Ascending aorta (tissue), 2 donors: ENCODE results near the gene KCNIP3. TPM values are rescaled to one million over a fixed set of nuclear protein-coding genes. Genes with fewer than 3 reads are reported as not detected.

Experiments
- DNase-seq, 2 donors: peaks; one replicate each; pipeline ENCODE4 v3.0.0-alpha.2; 2019; ENCODE audit warnings: low spot score in 2 of 2
- H3K27ac ChIP-seq, 2 donors: fragments of 200-600 bp; sonication (generic); one replicate each; pipeline ENCODE4 v1.5.1; 2016 to 2017; ENCODE audit warnings: mild to moderate bottlenecking in 1 of 2
- H3K27me3 ChIP-seq: fragments of 200-600 bp; sonication (generic); one replicate; pipeline ENCODE4 v1.5.1; 2017
- H3K36me3 ChIP-seq, 2 donors: fragments of 200-600 bp; sonication (generic); one replicate each; pipeline ENCODE4 v1.5.1; 2016
- H3K4me1 ChIP-seq, 2 donors: fragments of 200-600 bp; sonication (generic); one replicate each; pipeline ENCODE4 v1.5.1; 2016 to 2017; ENCODE audit warnings: mild to moderate bottlenecking in 1 of 2
- H3K4me3 ChIP-seq, 2 donors: fragments of 200-600 bp; sonication (generic); one replicate each; pipeline ENCODE4 v1.5.1; 2016 to 2017; ENCODE audit warnings: mild to moderate bottlenecking in 1 of 2
- H3K9me3 ChIP-seq, 2 donors: fragments of 200-600 bp; sonication (generic); one replicate each; pipeline ENCODE4 v1.5.1; 2016
- CTCF ChIP-seq, 3 experiments: fragments of 200-600 bp in 2 of 3; fragments of 450-650 bp in 1 of 3; sonication (generic) in 2 of 3; IDR thresholded peaks; one replicate each; pipeline ENCODE4 v1.5.1; 2016 to 2019; ENCODE audit warnings: antibody characterized with exemption in 3 of 3, mild to moderate bottlenecking in 1 of 3, moderate library complexity in 1 of 3
- intact Hi-C: fragments of 100-400 bp; cut with DNase I; formaldehyde crosslinking; loops from one replicate; pipeline ENCODE4 v1.15.1; 2023
- total RNA-seq: library from RNA; depleted of rRNA; stranded (reverse); fragments of >200 nt; gene quantifications from one replicate; pipeline ENCODE4 v1.1.0, GENCODE V29; 2016

The KCNIP3 gene
- total RNA-seq, 1 donor from 2014 or later: 5.2 TPM

GRCh38 chr2:95366514-95366913 is 69.4 kb downstream of the KCNIP3 start:
- DNase-seq: no peak
- Histone ChIP-seq H3K9me3 (no peaks in the 10 kb centered on the region), H3K36me3 (no peaks in the 10 kb centered on the region), H3K27me3 (no peaks in the 10 kb centered on the region), H3K4me3 (no peak overlapping the region), H3K27ac (no peak overlapping the region), H3K4me1 (no peaks in the 10 kb centered on the region)
- intact Hi-C loops: no loop called here
- TF ChIP-seq CTCF (IDR thresholded peaks at IDR 0.05): no peak

GRCh38 chr2:95372216-95372829 is 75.2 kb downstream of the KCNIP3 start:
- H3K9me3 ChIP-seq: no peaks in the 10 kb centered on the region
- intact Hi-C loops: no loop called here

GRCh38 chr2:95372845-95373244 is 75.7 kb downstream of the KCNIP3 start:
- H3K27ac ChIP-seq: no peak overlapping the region
- no peaks in the 10 kb centered on the region for H3K4me1 ChIP-seq
- TF ChIP-seq CTCF (IDR thresholded peaks at IDR 0.05): no peak
- intact Hi-C loops: no loop called here
- H3K9me3 ChIP-seq: no peaks in the 10 kb centered on the region
- H3K4me3 ChIP-seq: no peak overlapping the region
- peaks cover 0 to 12% of the 10 kb centered on the region in 2 donors for H3K36me3 ChIP-seq
- DNase-seq: peak in 1 of 2 donors; percentile 19
- no peaks in the 10 kb centered on the region for H3K27me3 ChIP-seq

More at GRCh38 chr2:95372216-95372829, 75.2 kb downstream of the KCNIP3 start:
- H3K36me3 ChIP-seq: peaks cover 0 to 11% of the 10 kb centered on the region in 2 donors
- H3K27me3 ChIP-seq: no peaks in the 10 kb centered on the region
- TF ChIP-seq CTCF (IDR thresholded peaks at IDR 0.05): no peak
- H3K4me1 ChIP-seq: no peaks in the 10 kb centered on the region
- DNase-seq: peak in 1 of 2 donors; percentile 35
- H3K4me3 ChIP-seq: no peak overlapping the region
- no peak overlapping the region for H3K27ac ChIP-seq

GRCh38 chr2:95374029-95374428 is 76.9 kb downstream of the KCNIP3 start:
- no peak for TF ChIP-seq CTCF (IDR thresholded peaks at IDR 0.05)
- Histone ChIP-seq H3K27me3 (no peaks in the 10 kb centered on the region), H3K4me1 (no peaks in the 10 kb centered on the region), H3K9me3 (no peaks in the 10 kb centered on the region), H3K4me3 (no peak overlapping the region), H3K36me3 (peaks cover 0 to 12% of the 10 kb centered on the region in 2 donors), H3K27ac (no peak overlapping the region)
- intact Hi-C loops: no loop called here
- peak in 1 of 2 donors; percentile 12 for DNase-seq

- TF ChIP-seq CTCF (IDR thresholded peaks at IDR 0.05): no peak
- Histone ChIP-seq H3K4me1 (no peaks in the 10 kb centered on the region), H3K36me3 (peaks cover 0 to 12% of the 10 kb centered on the region in 2 donors), H3K4me3 (no peak overlapping the region), H3K27ac (no peak overlapping the region), H3K9me3 (no peaks in the 10 kb centered on the region), H3K27me3 (no peaks in the 10 kb centered on the region)
- peak in 1 of 2 donors; percentile 33 for DNase-seq
- intact Hi-C loops: no loop called here
Measured at GRCh38 chr2:95374451-95374920, 77.3 kb downstream of the KCNIP3 start.
